ENCODE results near the gene FOS.

FOS gene

DNA sequence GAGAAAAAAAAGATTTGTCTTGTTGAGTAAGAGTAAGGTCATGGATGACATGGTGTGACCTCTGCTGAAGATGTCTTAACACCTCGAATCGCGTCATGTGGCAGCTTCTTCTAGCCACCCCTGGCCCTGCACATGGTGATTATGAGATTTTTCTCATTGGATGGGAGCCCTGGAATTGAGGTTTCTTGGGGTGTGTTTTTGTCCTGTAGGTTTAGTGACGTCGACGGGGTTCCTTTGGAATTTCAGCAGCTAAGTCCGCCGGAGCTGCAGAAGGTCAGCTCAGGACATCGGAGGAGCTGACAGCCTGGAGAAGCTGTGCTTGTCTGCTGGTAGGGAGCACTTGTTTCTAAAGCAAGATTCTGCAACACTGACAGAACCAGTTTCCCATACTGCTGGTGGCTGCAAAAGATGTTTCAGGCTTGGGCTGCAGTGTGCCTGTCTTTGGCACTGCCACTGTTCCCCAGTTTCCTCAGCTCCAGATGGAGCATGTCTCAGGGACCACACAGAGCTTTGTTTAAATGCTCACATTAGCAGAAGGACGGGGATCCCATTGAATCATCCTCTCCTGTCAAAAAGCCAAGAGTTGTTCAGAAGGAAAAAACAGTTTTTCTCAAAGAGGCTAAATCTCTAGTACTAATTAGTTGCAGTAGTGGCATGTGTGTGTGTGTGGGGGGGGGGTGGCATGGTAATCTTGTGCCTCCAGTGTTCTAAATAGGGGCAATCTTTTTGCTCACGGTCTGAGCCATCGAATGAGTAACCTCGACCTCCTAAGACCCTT lies 5.2 kb upstream of the FOS start:
- no peaks in the 10 kb centered on the region for H3K9me3 ChIP-seq

DNA sequence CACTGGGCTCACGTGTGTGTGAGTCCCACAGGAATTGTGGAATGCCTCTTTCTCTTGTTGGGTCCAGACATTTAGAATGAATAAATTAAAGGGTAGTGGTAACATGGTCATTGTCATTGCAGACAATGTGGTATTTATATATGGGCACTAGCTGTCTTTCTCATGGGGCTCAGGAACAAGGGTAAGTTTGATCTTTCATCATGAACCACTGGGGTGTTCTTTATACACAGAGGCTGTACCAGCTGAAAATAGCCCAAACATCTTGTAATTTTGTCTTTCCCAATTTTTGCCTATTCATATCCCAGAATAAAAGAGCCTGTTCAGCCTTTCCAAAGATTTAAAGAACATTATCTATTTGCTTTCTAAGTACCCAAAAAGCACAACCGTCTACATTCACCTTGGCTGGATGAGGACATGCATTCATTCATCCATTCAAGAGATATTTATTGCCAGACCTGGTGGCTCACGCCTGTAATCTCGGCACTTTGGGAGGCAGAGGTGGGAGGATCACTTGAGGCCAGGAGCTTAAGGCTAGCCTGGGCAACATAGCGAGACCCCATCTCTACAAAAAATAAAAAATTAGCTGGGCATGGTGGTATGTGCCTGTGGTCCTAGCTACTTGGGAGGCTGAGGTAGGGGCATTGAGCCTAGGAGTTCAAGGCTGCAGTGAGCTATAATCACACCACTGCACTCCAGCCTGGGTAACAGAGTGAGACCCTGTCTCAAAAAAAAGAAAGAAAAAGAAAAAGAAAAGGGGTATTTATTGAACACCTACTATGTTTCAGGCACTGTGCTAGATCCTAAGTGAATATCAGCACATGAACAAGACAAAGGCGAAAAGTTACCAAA lies 4.4 kb upstream of the FOS start:
- Histone ChIP-seq H3K9me3 (no peaks in the 10 kb centered on the region), H3K27me3 (no peaks in the 10 kb centered on the region), H3K36me3 (no peaks in the 10 kb centered on the region), H3K4me1 (0 out of 2 replicates have a peak, but pooled peaks cover 2% of the 10 kb centered on the region), H3K4me3 (ENCODE audit: low read depth, low read length) (no peak overlapping the region)
- no peak for DNase-seq
- TF ChIP-seq, protein P1, sequence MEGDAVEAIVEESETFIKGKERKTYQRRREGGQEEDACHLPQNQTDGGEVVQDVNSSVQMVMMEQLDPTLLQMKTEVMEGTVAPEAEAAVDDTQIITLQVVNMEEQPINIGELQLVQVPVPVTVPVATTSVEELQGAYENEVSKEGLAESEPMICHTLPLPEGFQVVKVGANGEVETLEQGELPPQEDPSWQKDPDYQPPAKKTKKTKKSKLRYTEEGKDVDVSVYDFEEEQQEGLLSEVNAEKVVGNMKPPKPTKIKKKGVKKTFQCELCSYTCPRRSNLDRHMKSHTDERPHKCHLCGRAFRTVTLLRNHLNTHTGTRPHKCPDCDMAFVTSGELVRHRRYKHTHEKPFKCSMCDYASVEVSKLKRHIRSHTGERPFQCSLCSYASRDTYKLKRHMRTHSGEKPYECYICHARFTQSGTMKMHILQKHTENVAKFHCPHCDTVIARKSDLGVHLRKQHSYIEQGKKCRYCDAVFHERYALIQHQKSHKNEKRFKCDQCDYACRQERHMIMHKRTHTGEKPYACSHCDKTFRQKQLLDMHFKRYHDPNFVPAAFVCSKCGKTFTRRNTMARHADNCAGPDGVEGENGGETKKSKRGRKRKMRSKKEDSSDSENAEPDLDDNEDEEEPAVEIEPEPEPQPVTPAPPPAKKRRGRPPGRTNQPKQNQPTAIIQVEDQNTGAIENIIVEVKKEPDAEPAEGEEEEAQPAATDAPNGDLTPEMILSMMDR (IDR thresholded peaks at IDR 0.05; ENCODE audit: low read depth, low read length) = no peak

More for the DNA sequence above, 5.2 kb upstream of the FOS start:
- H3K27me3 ChIP-seq = no peaks in the 10 kb centered on the region; the same call in 1 of the 2 replicates
- 0 out of 2 replicates have a peak, but pooled peaks cover 2% of the 10 kb centered on the region for H3K4me1 ChIP-seq
- DNase-seq = no peak
- H3K4me3 ChIP-seq (ENCODE audit: low read depth, low read length) = no peak overlapping the region
- no peaks in the 10 kb centered on the region for H3K36me3 ChIP-seq
- TF ChIP-seq, protein P1 (IDR thresholded peaks at IDR 0.05; ENCODE audit: low read depth, low read length) = no peak

DNA sequence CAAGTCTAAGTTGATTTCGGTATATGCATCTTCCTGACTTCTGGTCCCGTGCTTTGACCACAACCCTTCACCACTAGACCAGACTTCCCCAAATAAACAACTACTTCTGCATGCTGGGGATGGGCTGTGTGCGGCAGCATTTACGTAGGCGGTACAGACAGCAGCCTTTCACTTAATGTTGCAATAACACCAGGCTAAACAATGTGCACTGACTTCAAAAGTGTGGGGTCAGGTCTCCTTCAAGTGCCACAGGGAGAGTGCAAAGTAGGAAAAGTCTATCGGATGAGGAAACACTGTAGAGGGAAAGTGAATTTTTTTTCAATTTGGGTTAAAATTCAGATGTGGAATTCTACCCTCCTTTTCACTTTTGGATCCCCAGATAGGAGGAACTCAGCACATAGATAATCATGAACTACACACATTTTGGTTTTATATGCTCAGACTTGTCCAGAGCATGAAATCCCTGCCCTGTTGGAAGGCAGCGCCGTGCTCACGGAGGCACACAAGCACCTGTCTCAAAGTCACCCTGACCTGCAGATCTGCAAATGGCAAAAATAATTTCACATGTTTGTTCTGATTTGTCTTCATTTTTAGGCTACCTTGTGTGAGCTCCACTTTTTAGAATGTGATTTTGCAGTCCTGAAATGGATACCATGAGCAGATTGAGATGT lies 3.6 kb upstream of the FOS start:
- Histone ChIP-seq H3K36me3 (no peaks in the 10 kb centered on the region), H3K4me3 (ENCODE audit: low read depth, low read length) (no peak overlapping the region), H3K9me3 (no peaks in the 10 kb centered on the region), H3K27me3 (no peaks in the 10 kb centered on the region), H3K4me1 (0 out of 2 replicates have a peak, but pooled peaks cover 2% of the 10 kb centered on the region)
- no peak for DNase-seq
- TF ChIP-seq, protein P1 (IDR thresholded peaks at IDR 0.05; ENCODE audit: low read depth, low read length) = no peak

DNA sequence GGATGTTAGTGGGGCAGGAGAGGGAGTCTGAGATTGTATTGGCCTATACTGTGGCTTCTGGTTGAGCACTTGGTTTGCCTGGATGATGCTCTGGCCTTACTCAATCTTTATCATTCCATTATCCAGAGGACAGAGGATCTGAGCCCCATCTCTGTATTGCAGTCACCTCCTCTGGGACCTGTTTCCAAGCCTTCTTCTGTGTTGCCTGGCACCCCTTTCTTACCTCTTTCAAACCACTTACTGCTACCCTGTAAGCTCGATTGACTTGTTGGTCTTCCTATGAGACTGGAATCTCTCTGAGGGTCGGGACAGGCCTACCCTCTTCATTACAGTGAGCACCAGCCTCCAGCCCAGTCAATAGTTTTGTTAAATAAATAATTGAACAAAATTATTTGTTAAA lies 3.0 kb upstream of the FOS start:
- H3K4me1 ChIP-seq = 0 out of 2 replicates have a peak, but pooled peaks cover 2% of the 10 kb centered on the region
- H3K27me3 ChIP-seq = no peaks in the 10 kb centered on the region
- no peaks in the 10 kb centered on the region for H3K9me3 ChIP-seq
- no peak overlapping the region for H3K4me3 ChIP-seq (ENCODE audit: low read depth, low read length)
- TF ChIP-seq, protein P1 (IDR thresholded peaks at IDR 0.05; ENCODE audit: low read depth, low read length) = no peak
- no peak for DNase-seq
- no peaks in the 10 kb centered on the region for H3K36me3 ChIP-seq

DNA sequence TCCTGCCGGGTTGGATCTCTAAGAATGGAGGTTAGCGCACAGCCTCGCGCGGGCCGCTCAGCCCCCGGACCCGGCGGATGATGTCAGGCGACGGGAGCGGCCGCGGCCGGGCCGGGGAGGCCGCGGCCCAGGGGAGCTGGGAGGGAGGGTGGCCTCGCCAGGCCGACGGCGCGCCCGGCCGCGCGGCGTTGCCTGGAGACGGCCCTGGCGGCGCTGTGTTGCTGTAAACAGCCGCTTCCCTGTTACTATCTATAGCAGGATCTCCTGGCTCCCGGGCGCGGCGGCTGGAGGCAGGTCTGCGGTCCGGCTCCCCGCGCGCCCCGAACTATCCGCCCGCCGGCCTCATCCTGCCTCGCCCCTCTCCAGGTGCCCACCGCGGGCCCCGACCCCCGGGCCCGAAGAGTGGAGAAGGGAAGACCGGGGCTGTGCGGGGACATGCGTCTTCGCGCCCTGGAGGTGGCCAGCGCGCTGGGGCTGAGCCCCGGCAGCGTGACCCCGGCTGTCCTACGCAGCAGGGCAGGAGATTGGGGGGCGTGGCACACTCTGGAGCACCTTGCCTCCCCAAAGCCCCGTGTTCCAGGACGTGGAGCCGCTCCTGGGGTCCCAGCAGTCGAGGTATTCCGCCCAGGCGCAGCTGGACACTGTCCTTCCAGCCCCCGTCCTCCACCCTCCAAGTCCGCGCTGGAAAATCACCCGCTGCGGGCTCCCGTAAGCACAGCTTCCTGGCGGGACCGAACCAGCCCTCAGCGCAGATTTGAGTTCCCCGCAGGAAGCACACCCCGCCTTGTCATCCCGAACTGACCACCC lies 1.4 kb upstream of the FOS start:
- TF ChIP-seq, protein P1 (IDR thresholded peaks at IDR 0.05; ENCODE audit: low read depth, low read length) = no peak
- H3K27me3 ChIP-seq = no peaks in the 10 kb centered on the region
- DNase-seq = peak; percentile 89
- H3K4me1 ChIP-seq = 0 out of 2 replicates have a peak, but pooled peaks cover 2% of the 10 kb centered on the region
- peak overlapping the region; percentile 64 for H3K4me3 ChIP-seq (ENCODE audit: low read depth, low read length)
- no peaks in the 10 kb centered on the region for H3K36me3 ChIP-seq
- no peaks in the 10 kb centered on the region for H3K9me3 ChIP-seq
